Endodermal cell (in vitro differentiated cells): ENCODE measurements around the gene MFRP. TPM values are rescaled to one million over a fixed set of nuclear protein-coding genes. Genes with fewer than 3 reads are reported as not detected.

Source experiments
- DNase-seq: peaks from one replicate; pipeline ENCODE4 v3.0.0-alpha.2; 2017
- H3K27ac ChIP-seq: 2 replicates; pipeline ENCODE4 v1.5.1; 2013; ENCODE audit warnings: mild to moderate bottlenecking, low read depth, low read length, moderate library complexity
- H3K27me3 ChIP-seq: 2 replicates; pipeline ENCODE4 v1.6.1; 2013; ENCODE audit warnings: mild to moderate bottlenecking, low read length, moderate library complexity; ENCODE audit not compliant: insufficient read depth, control insufficient read depth, poor library complexity, severe bottlenecking
- H3K36me3 ChIP-seq: 2 replicates; pipeline ENCODE4 v1.7.0; 2013; ENCODE audit warnings: mild to moderate bottlenecking, low read length, moderate library complexity; ENCODE audit not compliant: control insufficient read depth, insufficient read depth
- H3K4me1 ChIP-seq: one replicate; pipeline ENCODE4 v1.7.0; 2013; ENCODE audit warnings: low read length; ENCODE audit not compliant: control insufficient read depth, insufficient read depth
- H3K4me3 ChIP-seq: 2 replicates; pipeline ENCODE4 v1.5.1; 2013; ENCODE audit warnings: mild to moderate bottlenecking, low read length, moderate library complexity
- H3K9ac ChIP-seq: 2 replicates; pipeline ENCODE4 v1.6.1; 2013; ENCODE audit warnings: mild to moderate bottlenecking, low read length, moderate library complexity; ENCODE audit not compliant: poor library complexity, severe bottlenecking; ENCODE audit errors: extremely low read depth
- H3K9me3 ChIP-seq: 2 replicates; pipeline ENCODE4 v1.6.1; 2013; ENCODE audit warnings: mild to moderate bottlenecking, low read length, moderate library complexity; ENCODE audit not compliant: control insufficient read depth
- H3K27ac Mint-ChIP-seq: 2 replicates; pipeline ENCODE4 v1.8.0; 2020; ENCODE audit warnings: mixed read lengths
- H3K27me3 Mint-ChIP-seq: 2 replicates; pipeline ENCODE4 v1.8.0; 2021; ENCODE audit warnings: mild to moderate bottlenecking, mixed read lengths; ENCODE audit not compliant: insufficient read depth
- H3K36me3 Mint-ChIP-seq: 2 replicates; pipeline ENCODE4 v1.8.0; 2020; ENCODE audit warnings: low read depth, mixed read lengths
- H3K4me1 Mint-ChIP-seq: 2 replicates; pipeline ENCODE4 v1.8.0; 2020; ENCODE audit warnings: mixed read lengths
- H3K4me3 Mint-ChIP-seq: 2 replicates; pipeline ENCODE4 v1.8.0; 2020; ENCODE audit warnings: mild to moderate bottlenecking, moderate library complexity, mixed read lengths
- H3K9me3 Mint-ChIP-seq: 2 replicates; pipeline ENCODE4 v1.8.0; 2020; ENCODE audit warnings: mild to moderate bottlenecking, mixed read lengths
- CTCF ChIP-seq: fragments of 200-600 bp; sonication (generic); conservative IDR thresholded peaks from 2 replicates; pipeline ENCODE4 v1.5.0; 2021; ENCODE audit warnings: antibody characterized with exemption, mild to moderate bottlenecking
- WGBS, 2 experiments: methylation state at CpG; one replicate each; pipeline versions ENCODE4 v1.1.5 to v1.1.7; 2013; ENCODE audit warnings: missing lambda C conversion rate in 2 of 2, mixed read lengths in 1 of 2; ENCODE audit not compliant: insufficient coverage in 1 of 2, insufficient read length in 1 of 2; 5-methylcytosine and 5-hydroxymethylcytosine counted together
- total RNA-seq, 2 donors: library from RNA; stranded (reverse); fragmentation: NEBNext Ultra II Directional in 1 of 2; extraction: Animal tissue kit (Norgen Biotek cat#: 25700) in 1 of 2; gene quantifications; 2 replicates in 1 of 2; 3 replicates in 1 of 2; pipeline ENCODE4 v1.2.1, GENCODE V29; 2021

Gene MFRP
- total RNA-seq, 2 donors from 2014 or later = not detected

DNA sequence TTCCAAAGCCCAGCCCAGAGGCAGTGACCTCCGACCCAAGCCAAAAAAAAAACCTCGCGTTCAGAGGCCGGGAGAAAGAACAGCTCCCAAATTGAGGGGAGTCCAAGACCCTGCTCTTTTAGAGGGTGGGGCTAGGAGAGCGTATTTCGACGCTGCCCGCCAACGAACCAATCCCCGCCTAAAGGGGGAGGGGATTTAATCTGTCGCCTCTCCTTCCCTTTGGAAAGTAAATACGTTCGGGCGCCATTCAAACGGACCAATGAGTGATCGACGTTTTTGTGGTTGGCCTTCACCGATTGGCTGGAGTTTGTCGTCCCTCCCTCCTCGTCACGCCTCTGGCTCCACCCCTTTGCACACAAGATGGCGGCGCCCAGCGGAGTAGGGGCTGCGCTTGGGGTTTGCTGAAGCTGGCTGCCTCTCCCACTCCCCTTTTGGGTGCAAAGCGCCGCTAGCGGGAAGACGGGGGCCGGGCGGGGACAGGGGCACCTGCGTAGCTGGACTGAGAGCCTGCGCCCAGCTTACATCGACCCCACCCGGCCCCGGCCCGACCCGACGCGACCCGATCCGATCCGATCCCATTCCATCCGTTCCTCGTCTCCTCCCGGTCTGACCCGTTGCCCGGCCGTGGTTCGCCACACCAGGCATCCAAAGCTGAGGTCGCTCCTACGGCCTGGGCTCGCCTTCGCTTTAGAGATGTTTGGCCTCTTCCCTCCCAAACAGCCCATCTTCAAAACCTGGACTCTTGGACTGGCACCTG is 12.2 kb downstream of the MFRP start, which contains the start of gene RNF26:
Gene RNF26, plus strand, starts transcription at position 354 of the 757 bp plus-strand sequence. CDS start 596 bp downstream, outside the sequence.
- peaks cover 8% of the 10 kb centered on the region for H3K36me3 ChIP-seq
- peak within 1 kb of the TSS; percentile 83 for H3K4me3 Mint-ChIP-seq
- no peak within 1 kb of the TSS for H3K27ac ChIP-seq
- peaks cover 16% of the 10 kb centered on the region for H3K4me1 ChIP-seq
- H3K9me3 ChIP-seq = no peaks in the 10 kb centered on the region
- peak; percentile 98 for DNase-seq
- no peak for TF ChIP-seq CTCF
- WGBS, 2 experiments = 0 to 1% methylated on average over 30 to 54 of the region's 54 CpGs
- H3K9me3 Mint-ChIP-seq = no peaks in the 10 kb centered on the region
- H3K27me3 Mint-ChIP-seq = peaks cover 18% of the 10 kb centered on the region
- H3K4me1 Mint-ChIP-seq = peaks cover 22% of the 10 kb centered on the region
- H3K9ac ChIP-seq = peak within 1 kb of the TSS; percentile 86
- H3K4me3 ChIP-seq = peak within 1 kb of the TSS; percentile 91
- peaks cover 5% of the 10 kb centered on the region for H3K36me3 Mint-ChIP-seq
- peak within 1 kb of the TSS; percentile 99 for H3K27ac Mint-ChIP-seq
- H3K27me3 ChIP-seq = peaks cover 7% of the 10 kb centered on the region

GRCh38 chr11:119332111-119332765 is 14.3 kb downstream of the MFRP start:
- Histone ChIP-seq H3K9ac (no peak overlapping the region), H3K4me3 (no peak overlapping the region), H3K4me1 (peaks cover 14% of the 10 kb centered on the region), H3K36me3 (peaks cover 7% of the 10 kb centered on the region), H3K9me3 (no peaks in the 10 kb centered on the region), H3K27me3 (no peaks in the 10 kb centered on the region), H3K27ac (no peak overlapping the region)
- Mint-ChIP-seq H3K4me3 (no peak overlapping the region), H3K9me3 (no peaks in the 10 kb centered on the region), H3K27ac (no peak overlapping the region), H3K27me3 (peaks cover 8% of the 10 kb centered on the region), H3K36me3 (peaks cover 5% of the 10 kb centered on the region), H3K4me1 (peaks cover 6% of the 10 kb centered on the region)
- no peak for TF ChIP-seq CTCF
- 84 to 88% methylated on average over 3 to 4 of the region's 4 CpGs for WGBS, 2 experiments
- DNase-seq = peak; percentile 36

DNA sequence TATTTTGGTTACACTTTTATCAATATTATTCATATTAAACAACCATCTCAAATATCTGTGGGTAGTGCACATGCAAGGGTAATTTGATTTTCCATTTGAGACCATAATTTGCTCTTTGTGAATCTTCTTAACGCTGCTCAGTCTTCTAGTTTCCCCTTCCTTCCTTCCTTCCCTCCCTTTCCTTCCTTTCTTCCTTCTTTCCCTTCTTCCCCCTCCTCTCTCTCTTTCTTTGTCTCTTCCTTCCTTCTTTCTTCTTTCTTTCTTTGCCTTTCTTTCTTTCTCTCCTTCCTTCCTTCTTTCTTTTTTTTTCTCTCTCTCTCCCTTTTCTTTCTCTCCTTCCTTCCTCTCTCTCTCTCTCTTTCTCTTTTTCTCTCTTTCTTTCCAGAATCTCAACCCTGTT is 16.3 kb downstream of the MFRP start:
- Histone ChIP-seq H3K4me1 (peaks cover 4% of the 10 kb centered on the region), H3K4me3 (no peak overlapping the region), H3K27me3 (no peaks in the 10 kb centered on the region), H3K9ac (no peak overlapping the region), H3K27ac (no peak overlapping the region), H3K9me3 (no peaks in the 10 kb centered on the region), H3K36me3 (no peaks in the 10 kb centered on the region)
- DNase-seq = no peak
- H3K4me3 Mint-ChIP-seq = no peak overlapping the region
- peaks cover 8% of the 10 kb centered on the region for H3K27me3 Mint-ChIP-seq
- no peaks in the 10 kb centered on the region for H3K36me3 Mint-ChIP-seq
- H3K9me3 Mint-ChIP-seq = no peaks in the 10 kb centered on the region
- no peak for TF ChIP-seq CTCF
- peaks cover 3% of the 10 kb centered on the region for H3K4me1 Mint-ChIP-seq
- H3K27ac Mint-ChIP-seq = no peak overlapping the region
- 84 to 86% methylated on average over 1 of the region's 1 CpG for WGBS, 2 experiments
